ENCODE measurements around the gene CPNE5.

CPNE5 gene

DNA sequence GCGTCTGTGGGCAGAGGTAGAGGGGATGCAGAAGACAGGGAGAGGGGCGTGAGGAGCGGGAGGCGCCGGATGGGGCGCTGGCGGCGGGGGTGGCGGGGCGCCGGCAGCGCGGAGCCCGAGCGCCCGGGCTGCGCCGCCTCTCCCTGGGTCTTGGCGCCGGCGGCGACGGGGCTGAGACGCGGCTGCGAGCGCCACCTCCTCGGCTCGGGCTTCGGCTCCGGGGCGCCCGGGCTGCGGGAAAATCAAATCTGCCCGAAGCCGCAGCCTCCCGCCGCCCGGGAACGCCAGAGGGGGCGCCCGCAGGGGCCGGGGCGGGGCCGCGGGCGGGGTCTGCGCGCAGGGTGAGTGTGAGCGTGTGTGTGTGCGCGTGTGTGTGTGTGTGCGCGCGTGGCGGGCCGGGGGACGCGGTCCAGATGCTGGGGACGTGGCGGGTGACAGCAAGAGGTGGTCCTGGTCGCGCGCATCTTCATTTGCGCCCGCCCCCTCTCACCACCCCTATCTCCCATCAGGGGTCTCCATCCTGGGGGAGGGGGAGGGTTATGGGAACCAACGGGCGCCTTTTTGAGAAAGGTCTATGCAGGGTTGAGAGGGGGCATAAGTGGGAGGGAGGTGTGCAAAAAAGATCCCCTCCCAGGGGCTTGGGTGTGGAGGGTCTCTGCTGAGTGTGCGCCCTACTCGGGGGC, 646 bp upstream of the CPNE5 start:
- no peak for DNase-seq (ENCODE audit: low read depth)
- H3K4me3 ChIP-seq (ENCODE audit: low read depth, low read length) = peak overlapping the region; percentile 47

DNA sequence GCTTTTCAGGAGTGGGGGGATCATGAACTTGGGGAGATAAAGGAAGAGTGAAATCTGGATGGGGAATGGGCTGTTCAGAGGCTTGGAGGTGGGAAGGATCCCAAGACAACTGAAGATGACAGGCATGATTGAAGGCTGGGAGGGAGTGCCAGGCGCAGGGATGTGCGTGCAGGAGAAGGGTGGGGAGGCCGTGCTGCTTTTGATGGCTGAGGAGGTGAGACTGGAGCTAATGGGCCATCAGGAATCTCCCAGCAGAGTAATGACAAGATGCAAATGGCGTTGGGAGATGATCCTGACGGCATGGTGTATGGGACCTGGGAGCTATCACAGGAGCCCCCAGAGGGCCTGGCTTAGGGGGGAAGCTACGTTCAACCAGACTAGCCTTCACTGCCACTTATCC, 1.6 kb downstream of the CPNE5 start:
- no peak for DNase-seq (ENCODE audit: low read depth)
- no peak overlapping the region for H3K4me3 ChIP-seq (ENCODE audit: low read depth, low read length)

DNA sequence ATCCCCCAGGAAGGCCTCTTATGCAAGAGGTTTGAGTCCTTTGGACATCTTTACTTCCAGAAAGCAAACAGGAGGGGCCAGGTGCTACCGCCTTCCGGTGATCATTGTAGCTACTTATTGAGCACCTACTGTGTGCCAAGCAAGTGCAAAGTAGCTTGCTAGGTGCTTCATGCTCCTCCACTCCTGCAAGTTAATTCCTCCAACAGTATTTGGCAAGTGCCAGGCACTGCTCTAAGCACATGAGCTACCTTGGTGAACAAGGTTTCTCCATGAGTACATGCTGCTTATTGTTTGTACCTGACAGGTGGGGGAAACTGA, 2.3 kb downstream of the CPNE5 start:
- no peak overlapping the region for H3K4me3 ChIP-seq (ENCODE audit: low read depth, low read length)
- DNase-seq (ENCODE audit: low read depth) = no peak

DNA sequence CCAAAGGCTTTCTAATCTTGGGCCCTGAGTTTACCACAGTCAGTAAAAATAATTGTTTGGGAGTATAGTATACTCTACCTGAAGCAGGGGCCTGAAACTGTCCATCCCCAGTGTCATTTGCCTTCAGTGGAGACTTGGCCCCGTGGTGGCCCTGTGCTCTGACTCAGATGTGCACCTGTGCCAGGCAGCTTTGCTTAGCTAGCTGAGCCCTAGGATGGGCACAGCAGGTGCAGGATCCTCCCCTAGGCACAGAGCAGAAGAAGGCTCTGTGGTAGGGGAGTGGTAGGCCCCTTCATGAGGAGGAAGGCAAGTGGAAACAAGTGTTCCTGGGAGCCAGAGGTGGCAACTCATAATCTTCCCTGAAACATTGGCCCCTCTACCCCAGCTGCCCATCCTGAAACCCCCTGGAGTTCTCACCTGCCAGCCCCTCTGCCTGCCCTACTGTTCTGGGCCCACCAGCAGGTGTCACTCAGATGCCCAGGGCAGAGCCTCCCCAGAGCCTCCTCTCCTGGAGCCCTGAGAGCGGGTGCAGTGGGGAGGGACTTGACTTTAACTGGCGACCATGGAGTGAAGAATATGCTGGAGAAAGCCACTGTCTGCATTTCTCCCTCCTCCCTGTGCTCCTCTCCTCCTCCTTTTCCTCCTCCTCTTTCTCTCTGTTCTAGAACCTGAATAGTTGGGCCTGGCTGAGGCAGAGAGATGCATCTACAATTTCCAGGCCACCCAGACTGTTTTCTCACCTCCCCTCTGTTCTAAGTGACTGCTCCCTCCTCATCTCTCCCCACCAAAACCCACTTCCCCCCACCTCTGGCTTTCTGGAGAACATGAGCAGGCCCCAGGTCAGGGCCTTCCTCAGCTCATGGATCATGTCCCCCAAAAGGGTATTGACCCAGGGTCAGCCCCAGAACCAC, 2.9 kb downstream of the CPNE5 start:
- no peak for DNase-seq (ENCODE audit: low read depth)
- H3K4me3 ChIP-seq (ENCODE audit: low read depth, low read length) = no peak overlapping the region

DNA sequence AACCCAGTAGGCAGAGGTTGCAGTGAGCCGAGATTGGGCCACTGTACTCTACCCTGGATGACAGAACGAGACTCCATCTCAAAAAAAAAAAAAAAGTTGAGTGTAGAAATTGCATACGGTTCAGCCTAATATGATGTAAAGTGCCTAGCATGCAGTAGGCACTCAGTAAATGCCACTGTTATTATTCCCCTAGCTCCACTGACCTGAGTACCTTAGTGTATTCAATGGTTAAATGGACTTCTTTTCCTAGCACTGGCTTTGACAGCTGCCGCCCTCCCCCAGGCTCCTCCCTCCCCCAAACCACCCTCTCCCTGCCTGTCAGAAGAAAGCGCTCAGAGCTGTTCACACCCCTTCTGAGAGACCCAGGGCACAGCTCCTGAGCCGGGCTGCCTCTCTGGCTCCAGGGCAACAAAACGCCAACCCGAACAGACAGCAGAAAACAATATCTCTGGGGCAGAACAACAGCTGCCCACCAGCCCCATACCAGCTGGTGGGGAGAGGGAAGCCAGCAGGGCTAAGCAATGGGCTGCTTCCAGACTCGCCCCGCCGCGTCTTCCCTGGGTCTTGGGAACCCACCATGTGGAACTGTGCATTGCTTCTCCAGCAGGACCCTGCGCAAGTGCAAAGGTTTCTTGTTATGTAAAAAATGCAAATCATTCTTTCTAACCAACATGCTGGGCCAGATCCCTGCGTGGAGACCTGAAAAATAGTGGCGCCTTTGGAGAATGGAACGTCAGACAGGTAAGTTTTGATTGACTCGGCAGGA, 4.5 kb downstream of the CPNE5 start:
- no peak for DNase-seq (ENCODE audit: low read depth)
- no peak overlapping the region for H3K4me3 ChIP-seq (ENCODE audit: low read depth, low read length)

DNA sequence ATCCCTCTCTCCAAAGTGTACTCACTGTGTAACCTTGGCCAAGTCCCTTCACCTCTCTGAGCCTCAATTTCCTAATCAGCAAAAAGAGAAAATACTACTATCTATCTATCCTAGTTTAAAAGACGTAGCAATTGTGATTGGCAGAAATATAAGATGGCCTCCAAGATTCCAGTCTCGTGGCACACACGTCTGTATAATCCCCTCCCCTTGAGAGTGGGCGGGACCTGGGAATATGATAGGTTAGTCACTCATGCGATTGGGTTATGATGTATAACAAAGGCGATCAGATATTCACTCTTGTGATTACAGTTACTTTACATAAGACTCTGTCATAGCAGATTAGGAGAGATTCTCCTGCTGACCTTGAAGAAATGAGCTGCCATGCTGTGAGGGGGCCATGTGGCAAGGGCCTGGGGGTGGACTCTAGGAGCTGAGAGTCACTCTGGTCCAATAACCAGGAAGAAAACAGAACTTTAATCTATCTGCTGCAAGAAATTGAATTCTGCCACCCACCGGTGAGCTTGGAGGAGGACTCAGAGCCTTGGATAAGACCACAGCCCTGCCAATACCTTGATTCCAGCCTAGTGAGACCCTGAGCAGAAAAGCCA, 6.0 kb downstream of the CPNE5 start:
- DNase-seq (ENCODE audit: low read depth) = no peak
- no peak overlapping the region for H3K4me3 ChIP-seq (ENCODE audit: low read depth, low read length)

DNA sequence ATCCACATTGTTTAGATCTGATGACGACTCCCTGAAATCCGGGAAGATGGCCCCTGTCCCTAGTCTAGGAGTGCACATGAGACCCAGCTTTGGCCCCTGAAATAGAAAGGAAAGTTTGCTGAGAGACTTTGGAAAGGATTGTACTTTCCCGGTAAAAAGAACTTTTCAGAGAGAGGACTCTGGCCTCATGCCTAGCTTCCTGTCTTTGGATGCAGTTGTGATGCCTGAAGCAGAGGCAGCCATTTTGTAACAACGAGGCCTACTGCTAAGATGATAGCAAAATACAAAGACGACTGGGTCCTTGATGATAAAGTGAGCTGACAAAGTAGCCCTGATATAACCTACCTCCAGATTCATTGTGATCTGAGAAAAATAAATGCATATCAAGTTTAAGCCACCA, 6.9 kb downstream of the CPNE5 start:
- DNase-seq (ENCODE audit: low read depth) = no peak

DNA sequence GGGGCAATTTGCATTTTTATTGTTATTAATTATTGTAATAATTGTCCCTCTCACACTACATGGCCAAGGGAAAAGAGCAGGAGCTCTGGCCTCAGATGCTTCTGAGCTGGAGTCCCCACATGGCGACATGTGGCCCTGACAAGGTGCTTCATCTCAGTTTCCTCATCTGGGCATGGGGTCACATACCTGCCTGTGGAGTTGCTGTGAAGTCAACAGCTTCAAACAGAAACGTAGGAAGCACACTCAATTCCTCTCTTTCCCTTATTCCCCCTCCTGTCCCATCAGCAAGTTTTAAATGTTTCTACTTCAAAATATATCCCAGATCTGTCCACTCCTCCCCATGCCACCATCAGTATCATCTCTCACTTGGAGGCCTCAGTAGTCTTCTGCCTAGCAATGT, 8.7 kb downstream of the CPNE5 start:
- no peak overlapping the region for H3K4me3 ChIP-seq (ENCODE audit: low read depth, low read length)
- no peak for DNase-seq (ENCODE audit: low read depth)

More for the DNA sequence above, 6.9 kb downstream of the CPNE5 start:
- H3K4me3 ChIP-seq (ENCODE audit: low read depth, low read length) = no peak overlapping the region

DNA sequence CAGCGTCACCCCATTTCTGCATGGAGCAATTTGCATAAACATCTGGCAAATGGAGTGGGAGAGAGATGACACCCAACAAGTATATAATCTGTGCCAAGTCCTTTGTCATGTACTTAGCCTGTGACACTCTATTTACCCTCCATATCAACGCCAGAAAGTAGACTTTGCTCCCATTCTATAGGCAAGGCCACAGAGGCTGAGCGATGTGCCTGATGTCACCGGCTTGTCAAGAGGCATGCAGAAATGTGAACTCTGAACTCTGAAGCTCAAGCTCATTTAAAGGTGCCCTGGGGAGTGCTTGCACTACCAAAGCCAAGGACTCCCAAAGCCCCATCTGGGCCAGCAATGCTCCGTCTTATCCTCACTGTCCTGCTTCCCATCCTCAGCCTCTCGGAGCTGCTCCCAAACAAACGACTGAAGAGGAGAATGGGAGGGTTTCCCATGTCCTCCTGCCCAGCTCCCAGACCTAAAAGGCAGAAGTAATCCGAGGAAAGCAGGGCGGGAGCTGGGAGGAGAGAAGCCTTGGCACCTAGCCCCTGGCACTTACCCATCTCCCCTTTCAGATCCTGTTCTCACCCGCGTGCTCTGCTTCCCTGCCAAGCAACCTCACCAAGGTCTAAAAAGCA, 9.2 kb downstream of the CPNE5 start:
- no peak for DNase-seq (ENCODE audit: low read depth)
- H3K4me3 ChIP-seq (ENCODE audit: low read depth, low read length) = no peak overlapping the region

DNA sequence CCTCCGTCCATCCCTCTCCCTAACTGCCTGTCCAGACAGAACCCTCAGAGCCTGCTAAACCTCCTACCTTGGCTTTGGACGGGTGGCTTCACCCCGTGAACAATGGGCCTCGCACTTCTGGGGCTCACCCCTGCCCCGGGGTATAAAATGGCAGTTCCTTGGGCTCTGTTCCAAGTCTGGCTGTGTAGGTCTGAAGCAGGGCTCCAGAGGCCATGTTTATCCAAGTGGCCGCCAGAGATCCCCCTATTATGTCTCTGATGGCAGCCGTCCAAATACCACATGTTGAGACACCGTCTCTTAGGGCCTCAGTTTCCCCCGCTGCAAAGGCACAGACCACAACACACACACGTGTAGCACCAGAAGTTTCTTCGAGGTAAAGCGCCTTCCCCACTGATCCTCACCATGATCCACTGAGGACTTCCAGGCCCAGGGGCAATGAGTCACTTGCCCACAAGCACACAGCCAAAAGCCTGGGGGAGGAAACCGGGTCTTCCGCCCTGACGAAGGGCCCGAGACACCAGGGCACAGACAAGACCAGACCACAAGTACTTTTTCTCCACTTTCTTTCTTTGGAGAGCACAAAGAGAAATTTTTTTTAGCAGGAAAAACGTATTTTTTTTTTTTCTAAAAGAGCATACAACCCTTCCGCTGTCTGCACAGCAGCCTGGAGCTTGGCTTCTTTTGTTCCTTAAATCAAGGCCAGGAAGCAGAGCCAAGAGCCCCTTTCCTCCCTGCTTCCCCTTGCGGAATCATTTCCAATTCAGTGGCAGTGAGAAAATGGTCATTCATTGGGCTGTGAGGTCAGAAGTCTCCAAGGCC, 11.8 kb downstream of the CPNE5 start:
- DNase-seq (ENCODE audit: low read depth) = peak; percentile 60
- H3K4me3 ChIP-seq (ENCODE audit: low read depth, low read length) = no peak overlapping the region

DNA sequence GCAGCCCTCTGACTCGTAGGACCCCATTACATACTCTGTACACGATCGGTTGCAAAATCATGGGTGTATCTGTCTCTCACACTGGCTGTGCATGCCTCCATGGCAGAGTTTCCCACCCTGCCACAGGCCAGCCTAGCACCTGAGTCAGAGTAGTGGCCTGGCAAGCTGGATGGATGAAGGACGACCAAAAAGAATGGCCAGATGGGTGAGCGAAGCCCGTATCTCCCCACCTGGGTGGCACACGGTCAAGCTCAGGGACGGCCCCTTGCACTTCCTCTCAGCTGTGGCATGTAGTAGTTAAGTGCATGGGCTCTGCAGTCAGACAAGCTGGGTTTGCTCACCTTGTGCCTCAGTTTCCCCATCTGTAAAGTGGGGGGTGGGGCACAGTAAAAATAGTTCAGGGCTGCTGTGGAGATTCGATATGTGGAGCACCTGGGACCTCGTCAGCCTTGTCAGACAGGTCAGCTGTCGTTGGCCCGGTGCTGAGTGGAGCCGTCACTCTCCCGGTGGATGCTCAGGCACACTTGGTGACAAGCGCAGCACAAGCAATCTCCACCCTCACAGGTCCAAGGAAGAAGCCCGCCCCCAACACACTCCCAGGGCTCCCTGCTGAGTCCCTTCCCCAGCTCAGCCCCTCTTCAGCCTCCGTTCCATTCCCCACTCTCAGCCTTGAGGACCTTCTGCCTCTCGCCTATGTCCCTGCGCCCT, 12.6 kb downstream of the CPNE5 start:
- no peak for DNase-seq (ENCODE audit: low read depth)
- H3K4me3 ChIP-seq (ENCODE audit: low read depth, low read length) = no peak overlapping the region

DNA sequence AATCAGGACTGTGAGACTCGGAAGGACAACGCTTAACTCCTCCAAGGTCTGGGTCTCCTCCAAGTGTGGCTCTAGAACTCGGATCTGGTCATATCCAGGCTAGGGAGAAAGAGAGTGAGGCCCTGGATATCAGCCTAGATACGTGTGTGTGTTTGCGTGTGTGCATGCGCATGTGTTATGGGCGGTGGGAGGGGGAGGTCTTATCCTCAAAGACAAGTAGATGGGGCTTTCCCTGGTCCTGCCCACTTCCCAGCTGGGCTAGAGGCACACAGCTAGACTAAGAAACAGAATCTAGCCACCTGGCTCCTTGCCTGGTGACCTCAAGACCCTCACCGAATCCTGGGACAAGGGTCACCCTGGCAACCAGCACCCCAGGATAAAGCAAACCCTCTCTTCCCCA, 13.2 kb downstream of the CPNE5 start:
- DNase-seq (ENCODE audit: low read depth) = no peak
- no peak overlapping the region for H3K4me3 ChIP-seq (ENCODE audit: low read depth, low read length)

DNA sequence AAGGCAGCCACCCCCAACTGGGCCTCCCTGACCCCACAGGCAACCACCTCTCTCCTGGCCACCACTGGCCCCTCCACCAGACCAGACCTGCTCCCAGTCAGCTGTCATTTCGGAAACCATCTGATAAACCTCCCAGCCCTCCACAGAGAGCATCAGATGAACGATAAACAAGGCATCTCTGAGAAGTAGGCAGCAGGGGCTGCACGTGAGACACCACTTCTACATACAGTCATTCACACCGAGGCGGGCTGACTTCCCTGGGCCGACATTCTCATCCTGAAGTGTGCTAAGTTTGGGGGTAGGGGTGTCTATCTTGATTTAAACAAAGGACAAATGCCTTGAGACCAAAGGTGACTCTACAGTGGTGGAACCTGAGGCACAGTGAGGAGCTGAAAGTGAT, 13.8 kb downstream of the CPNE5 start:
- no peak for DNase-seq (ENCODE audit: low read depth)

DNA sequence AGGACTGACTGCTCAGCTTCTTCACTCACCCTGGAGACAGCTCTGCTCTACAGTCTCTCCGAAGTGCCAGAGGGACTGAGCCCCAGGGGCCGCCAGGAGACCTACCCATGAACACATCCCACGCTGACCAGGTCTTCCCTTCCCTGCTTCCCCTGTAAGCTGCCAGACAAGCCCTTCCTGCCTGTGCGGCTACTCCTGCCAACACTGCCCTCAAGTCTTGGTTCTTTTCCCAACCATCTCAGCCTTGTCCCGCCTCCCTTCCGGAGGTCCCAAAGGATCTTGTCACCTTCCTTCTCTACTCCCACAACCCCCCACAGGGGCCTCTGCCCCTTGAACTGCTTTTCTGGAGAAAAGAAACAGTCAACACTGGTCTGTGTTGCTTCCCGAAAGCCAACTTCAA, 15.0 kb downstream of the CPNE5 start:
- no peak overlapping the region for H3K4me3 ChIP-seq (ENCODE audit: low read depth, low read length)
- DNase-seq (ENCODE audit: low read depth) = no peak

More for the DNA sequence above, 13.8 kb downstream of the CPNE5 start:
- H3K4me3 ChIP-seq (ENCODE audit: low read depth, low read length) = no peak overlapping the region

DNA sequence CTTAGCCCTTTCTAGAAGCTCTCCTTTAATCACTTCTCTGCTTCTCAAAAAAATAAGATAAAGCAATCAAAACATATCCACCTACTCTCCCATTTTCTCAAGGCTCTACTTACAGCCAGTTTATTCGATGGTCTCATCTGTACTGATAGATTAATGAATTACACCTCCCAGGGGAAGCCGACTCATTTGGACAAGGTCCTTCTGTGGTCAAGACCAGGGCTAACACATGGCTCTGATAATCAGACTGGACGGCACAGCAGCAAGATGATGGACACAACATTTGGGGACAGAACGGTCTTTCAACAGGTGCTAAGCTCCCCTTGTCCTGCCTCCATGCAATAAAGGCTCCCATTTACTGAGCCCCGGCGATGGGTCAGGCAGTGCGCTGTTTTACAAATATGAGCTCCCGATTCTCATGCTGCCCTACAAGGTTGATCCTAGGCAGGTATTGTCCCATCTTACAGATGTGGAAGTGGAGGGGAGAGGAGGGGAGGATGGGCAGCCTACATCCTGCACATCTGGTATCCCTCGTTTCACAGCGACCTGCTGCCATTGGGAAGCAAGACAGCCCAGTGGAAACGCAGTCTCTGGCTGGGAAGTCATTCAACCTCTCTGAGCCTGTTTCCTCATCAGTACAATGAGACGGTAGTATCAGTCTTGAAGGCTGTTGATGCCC, 15.7 kb downstream of the CPNE5 start:
- H3K4me3 ChIP-seq (ENCODE audit: low read depth, low read length) = no peak overlapping the region
- DNase-seq (ENCODE audit: low read depth) = no peak

DNA sequence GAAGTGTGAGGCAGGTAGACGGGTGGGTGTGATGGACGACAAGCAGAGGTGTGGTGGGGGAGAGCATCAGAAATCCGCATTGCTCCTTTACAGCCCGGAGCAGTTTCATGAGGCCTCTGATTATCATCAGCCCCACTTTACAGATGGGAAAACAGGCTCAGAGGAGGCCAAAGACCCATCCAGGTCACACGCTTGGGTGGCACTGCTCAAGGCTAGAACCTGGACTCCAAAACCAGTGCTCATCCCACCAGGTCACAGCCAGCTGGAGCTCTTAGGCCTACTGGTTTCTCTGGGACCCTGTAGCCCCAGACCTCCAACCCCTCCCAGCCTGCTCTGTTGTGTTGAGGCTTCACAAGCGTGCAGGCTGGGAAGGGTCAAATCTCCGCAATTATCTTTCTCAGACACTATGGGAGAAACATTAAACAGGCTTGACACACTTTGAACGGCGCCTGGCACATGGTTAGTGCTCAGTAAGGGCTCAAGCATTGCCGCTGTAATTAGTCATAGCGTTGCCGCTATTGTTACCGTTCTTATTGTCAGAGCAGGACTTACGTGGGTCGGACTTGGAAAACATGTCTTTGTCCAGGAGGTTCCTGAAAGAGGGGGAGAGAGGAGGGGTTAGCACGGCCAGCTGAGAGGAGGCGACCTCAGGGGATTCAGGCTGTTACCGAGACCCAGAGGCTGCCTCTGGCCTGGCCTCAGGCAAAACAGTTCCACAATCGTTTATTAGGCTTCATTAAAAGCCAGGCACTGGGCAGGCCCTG, 16.6 kb downstream of the CPNE5 start:
- DNase-seq (ENCODE audit: low read depth) = no peak
- H3K4me3 ChIP-seq (ENCODE audit: low read depth, low read length) = no peak overlapping the region

Measured in skeletal muscle cell (primary cell).